Epidermal melanocyte (primary cell): ENCODE measurements around the gene SCRN1.
"Not testable (repeated sequence)": the region's sequence is repeated elsewhere in the genome, so short reads cannot be mapped to it uniquely, and the experiment has no call there.

Source experiments
- DNase-seq: peaks from one replicate; pipeline ENCODE4 v3.0.0; 2011; ENCODE audit warnings: low spot score; ENCODE audit not compliant: insufficient read length

Gene SCRN1

GRCh38 chr7:29970158-29970557 is 19.4 kb downstream of the SCRN1 start:
- DNase-seq: no peak

GRCh38 chr7:29969738-29970137 is 19.9 kb downstream of the SCRN1 start:
- no peak for DNase-seq

- no peak for DNase-seq
Observed at GRCh38 chr7:29968683-29969395, 20.8 kb downstream of the SCRN1 start.

- no peak for DNase-seq
Observed at GRCh38 chr7:29965030-29965429, 24.6 kb downstream of the SCRN1 start.

- DNase-seq: no peak
Observed at GRCh38 chr7:29962035-29962434, 27.6 kb downstream of the SCRN1 start.

- not testable (repeated sequence) for DNase-seq
Observed at GRCh38 chr7:29961611-29962010, 28.0 kb downstream of the SCRN1 start.

GRCh38 chr7:29958667-29959358 is 30.8 kb downstream of the SCRN1 start:
- no peak for DNase-seq

GRCh38 chr7:29957521-29958310 is 31.9 kb downstream of the SCRN1 start:
- no peak for DNase-seq

- no peak for DNase-seq
Observed at GRCh38 chr7:29956487-29956836, 33.1 kb downstream of the SCRN1 start.

GRCh38 chr7:29955799-29956486 is 33.7 kb downstream of the SCRN1 start:
- DNase-seq: no peak

- no peak for DNase-seq
Observed at GRCh38 chr7:29955075-29955792, 34.4 kb downstream of the SCRN1 start.

- no peak for DNase-seq
Observed at GRCh38 chr7:29953726-29954347, 35.8 kb downstream of the SCRN1 start.

- DNase-seq: no peak
Observed at GRCh38 chr7:29951206-29951605, 38.4 kb downstream of the SCRN1 start.

- no peak for DNase-seq
Observed at GRCh38 chr7:29950480-29950879, 39.1 kb downstream of the SCRN1 start.

- DNase-seq: no peak
Observed at GRCh38 chr7:29948587-29948986, 41.0 kb downstream of the SCRN1 start.

GRCh38 chr7:29946428-29947186 is 43.0 kb downstream of the SCRN1 start:
- DNase-seq: no peak

GRCh38 chr7:29945259-29945809 is 44.3 kb downstream of the SCRN1 start:
- DNase-seq: no peak

- no peak for DNase-seq
Observed at GRCh38 chr7:29940199-29940598, 49.4 kb downstream of the SCRN1 start.

- DNase-seq: no peak
Observed at GRCh38 chr7:29937132-29937531, 52.5 kb downstream of the SCRN1 start.

- no peak for DNase-seq
Observed at GRCh38 chr7:29935111-29935510, 54.5 kb downstream of the SCRN1 start.
